ENCODE data around the gene TEDC1.
"Not testable (repeated sequence)": the region's sequence is repeated elsewhere in the genome, so short reads cannot be mapped to it uniquely, and the experiment has no call there.

The TEDC1 gene

GRCh38 chr14:105536051-105536450 lies 45.0 kb downstream of the TEDC1 start:
- in situ Hi-C loops (cut with HindIII; ENCODE audit: low sequenced_read_pairs) = no loop called here

- in situ Hi-C loops (cut with HindIII; ENCODE audit: low sequenced_read_pairs) = no loop called here
These were observed 45.9 kb downstream of the TEDC1 start for GRCh38 chr14:105536691-105537579.

DNA sequence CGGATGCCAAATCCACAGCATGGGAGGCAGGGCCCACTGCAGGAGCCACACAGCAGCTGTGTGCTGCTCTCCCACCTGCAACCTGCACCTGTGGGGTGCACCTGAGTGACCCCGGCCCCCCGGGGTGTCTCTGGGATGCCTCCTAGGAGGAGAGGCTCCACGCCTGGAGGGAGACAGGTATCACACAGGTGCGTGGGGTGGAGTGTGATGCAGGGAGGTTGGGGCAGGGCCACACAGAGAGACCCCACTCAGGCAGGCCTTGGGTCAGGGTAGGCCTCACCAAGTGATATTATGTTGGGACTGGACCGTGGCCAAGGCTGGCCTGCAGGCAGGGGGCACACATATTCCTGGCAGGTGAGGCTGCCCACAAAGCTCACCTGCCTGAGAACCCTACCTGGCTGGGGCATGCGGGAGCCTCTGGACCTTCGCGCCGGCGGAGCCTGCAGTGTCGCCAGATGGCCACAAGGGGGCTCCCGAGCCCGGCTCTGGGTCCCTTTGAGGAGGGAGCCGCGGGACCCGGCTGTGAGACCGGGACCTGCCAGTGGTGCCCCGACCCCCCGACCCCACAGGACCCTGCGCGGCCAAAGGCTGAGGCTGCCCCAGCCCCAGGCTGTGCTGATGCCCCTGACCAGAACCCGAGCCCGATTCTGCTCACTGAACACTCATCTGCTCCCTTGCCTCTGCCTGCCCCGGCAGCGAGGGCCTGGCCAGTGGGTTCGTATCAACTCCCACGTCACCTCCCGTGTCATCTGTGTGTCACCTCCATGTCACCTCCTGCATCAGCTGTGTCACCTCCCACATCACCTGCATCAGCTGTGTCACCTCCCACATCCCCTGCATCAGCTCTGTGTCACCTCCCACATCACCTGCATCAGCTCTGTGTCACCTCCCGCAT lies 46.8 kb downstream of the TEDC1 start:
- in situ Hi-C loops (cut with HindIII; ENCODE audit: low sequenced_read_pairs) = no loop called here

DNA sequence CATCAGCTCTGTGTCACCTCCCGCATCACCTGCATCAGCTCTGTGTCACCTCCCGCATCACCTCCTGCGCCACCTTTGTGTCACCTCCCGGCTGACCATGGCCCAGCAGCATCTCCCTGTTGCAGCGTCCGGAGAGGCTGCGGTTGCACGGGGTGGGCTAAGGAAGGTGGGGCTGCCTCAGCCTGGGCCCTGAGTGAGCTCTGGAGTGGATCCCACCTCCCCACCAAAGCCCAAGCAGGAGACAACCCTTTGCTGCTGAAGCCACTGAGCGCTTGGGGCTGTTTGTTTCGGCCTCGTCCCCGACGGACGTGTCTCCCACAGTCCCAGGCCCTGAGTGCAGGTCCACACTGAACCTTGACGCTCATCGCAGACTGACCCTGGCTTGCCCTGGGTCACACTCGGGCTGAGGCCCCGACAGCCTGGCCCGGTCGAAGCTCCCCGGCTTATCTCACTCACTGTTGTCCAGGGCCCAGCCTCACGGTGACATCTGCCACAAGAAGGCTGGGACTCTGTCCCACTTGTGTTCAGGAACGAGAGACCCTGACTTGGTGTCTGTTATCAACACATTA lies 47.5 kb downstream of the TEDC1 start:
- in situ Hi-C loops (cut with HindIII; ENCODE audit: low sequenced_read_pairs) = no loop called here

- in situ Hi-C loops (cut with HindIII; ENCODE audit: low sequenced_read_pairs) = no loop called here
These were observed 49.8 kb downstream of the TEDC1 start for GRCh38 chr14:105540811-105541210.

DNA sequence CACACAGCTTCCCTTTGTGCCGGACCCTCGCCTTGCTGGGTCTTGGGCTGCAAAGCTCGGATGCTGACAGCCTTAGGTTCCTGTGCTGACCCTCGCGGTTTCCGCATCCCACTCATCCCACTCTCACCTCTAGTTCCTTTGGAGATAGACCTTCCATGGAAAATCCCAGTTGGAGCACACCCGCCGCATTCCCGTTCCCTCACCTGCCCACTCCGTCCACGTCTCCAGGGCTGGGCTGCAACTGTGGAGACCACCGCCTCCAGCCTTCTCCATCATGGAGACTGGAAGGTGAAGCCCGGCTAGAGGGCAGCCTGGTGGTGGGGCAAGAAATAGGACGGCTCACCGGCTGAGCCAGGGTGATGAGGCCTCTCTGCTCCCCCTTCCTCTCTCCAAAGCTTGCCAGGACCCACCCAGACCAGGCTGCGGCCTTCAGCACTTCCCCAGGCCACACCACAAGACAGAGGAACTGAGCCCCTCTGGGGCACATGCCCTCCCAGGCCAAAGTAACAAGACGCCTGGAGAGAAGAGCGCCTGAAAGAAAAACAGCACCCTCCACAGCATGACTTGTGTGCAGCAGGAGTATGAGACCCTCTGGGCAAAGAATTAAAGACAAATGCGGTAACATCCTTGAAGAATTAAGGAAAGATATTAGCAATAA lies 50.3 kb downstream of the TEDC1 start:
- in situ Hi-C loops (cut with HindIII; ENCODE audit: low sequenced_read_pairs) = no loop called here

DNA sequence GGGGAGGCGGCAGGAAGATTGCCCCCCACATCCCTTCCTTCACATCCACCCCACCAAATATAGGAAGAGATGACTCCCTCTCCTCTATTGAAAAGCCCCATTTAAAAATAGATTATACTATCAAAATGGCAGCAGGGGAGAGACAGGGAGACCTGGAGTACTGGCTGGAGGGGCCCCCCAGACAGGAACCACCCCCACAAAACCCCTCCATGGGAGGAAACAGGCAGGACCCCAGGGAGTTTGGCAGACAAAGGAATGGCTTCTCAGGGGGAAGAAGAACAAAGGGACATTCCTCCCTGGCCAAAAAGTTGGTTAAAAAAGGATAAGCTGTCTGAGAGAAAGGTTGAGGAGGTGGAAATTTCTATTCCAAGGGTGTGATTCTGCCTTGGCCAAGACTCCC lies 54.6 kb downstream of the TEDC1 start:
- in situ Hi-C loops (cut with HindIII; ENCODE audit: low sequenced_read_pairs) = not testable (repeated sequence)

DNA sequence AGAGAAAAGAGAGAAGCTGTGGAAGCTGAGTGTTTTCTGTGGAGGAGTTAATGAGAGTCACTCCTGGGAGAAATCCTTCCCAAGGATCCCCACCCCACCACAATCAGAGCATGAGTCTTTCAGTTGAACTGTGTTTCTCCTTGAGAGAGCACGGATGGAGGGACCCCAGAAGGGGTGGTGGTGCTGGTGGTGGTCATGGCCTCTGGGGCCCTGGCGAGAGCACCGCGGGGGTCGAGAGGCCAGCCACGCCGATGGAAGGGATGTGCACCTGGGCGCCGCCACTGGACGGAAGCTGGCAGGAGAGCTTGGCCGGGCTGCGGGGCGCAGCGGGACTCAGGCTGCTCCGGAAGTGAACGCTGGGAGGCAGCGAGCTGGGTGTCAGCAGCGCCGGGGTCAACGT lies 55.4 kb downstream of the TEDC1 start:
- in situ Hi-C loops (cut with HindIII; ENCODE audit: low sequenced_read_pairs) = not testable (repeated sequence)

- in situ Hi-C loops (cut with HindIII; ENCODE audit: low sequenced_read_pairs) = not testable (repeated sequence)
These were observed 56.0 kb downstream of the TEDC1 start for GRCh38 chr14:105547072-105547471.

- in situ Hi-C loops (cut with HindIII; ENCODE audit: low sequenced_read_pairs) = no loop called here
These were observed 56.7 kb downstream of the TEDC1 start for GRCh38 chr14:105547741-105548169.

Measured in endothelial cell of hepatic sinusoid (primary cell).